22Rv1 (cell line): ENCODE data around the gene SPSB3.

Source experiments
- H3K27ac ChIP-seq: fragments of 450-650 bp; 2 replicates; pipeline ENCODE4 v1.5.1; 2017
- CTCF ChIP-seq: fragments of 450-650 bp; IDR thresholded peaks from 2 replicates; pipeline ENCODE4 v1.5.1; 2017; ENCODE audit warnings: mild to moderate bottlenecking
- ZFX ChIP-seq: fragments of 450-650 bp; IDR thresholded peaks from 2 replicates; pipeline ENCODE4 v1.6.1; 2017; ENCODE audit warnings: antibody characterized with exemption, borderline replicate concordance

The SPSB3 gene

DNA sequence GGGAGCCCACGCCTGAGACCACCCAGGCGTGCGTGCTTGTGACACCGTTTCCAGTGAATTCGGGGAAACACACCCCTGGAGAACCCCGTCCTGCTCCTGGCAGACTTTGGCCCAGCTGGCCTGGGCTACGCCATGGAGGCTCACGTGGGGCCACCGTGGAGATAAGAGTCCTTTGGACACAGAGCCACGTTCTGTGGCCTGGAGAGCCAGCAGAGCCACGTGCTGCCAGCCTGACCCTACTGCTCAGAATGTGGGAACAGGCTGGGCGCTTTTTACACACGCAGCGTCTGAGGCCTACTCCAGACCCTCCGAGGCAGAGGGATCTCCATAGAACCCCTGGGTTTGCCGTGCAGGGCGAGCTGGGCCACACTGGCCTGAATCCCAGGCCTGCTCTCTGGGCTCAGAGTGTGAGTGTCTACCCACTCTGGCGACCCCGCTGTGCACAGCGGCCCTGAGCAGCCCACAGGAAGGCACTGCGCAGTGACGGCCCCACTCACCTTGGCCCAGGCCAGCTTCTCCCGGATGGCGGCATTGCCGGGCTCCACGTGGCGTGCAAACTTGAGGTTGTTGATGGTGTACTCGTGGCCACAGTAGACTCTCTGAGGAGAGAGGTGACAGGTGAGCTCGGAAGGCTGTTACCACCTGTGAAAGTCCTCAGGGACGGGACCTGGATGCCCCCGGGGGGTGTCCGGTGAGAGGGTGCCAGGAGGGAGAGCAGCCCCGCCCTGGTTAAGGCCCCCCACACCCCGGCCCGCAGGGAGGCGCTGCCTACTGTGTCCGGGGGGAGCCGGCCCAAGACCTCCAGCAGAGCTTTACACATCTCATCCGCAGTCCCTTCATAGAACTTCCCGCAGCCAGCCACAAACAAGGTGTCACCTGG, 34.3 kb upstream of the SPSB3 start:
- TF ChIP-seq ZFX (no peak), CTCF (no peak)
- H3K27ac ChIP-seq = no peak overlapping the region

- no peak overlapping the region for H3K27ac ChIP-seq
- TF ChIP-seq ZFX (no peak), CTCF (no peak)
These were observed 33.1 kb upstream of the SPSB3 start for GRCh38 chr16:1815461-1815860.

DNA sequence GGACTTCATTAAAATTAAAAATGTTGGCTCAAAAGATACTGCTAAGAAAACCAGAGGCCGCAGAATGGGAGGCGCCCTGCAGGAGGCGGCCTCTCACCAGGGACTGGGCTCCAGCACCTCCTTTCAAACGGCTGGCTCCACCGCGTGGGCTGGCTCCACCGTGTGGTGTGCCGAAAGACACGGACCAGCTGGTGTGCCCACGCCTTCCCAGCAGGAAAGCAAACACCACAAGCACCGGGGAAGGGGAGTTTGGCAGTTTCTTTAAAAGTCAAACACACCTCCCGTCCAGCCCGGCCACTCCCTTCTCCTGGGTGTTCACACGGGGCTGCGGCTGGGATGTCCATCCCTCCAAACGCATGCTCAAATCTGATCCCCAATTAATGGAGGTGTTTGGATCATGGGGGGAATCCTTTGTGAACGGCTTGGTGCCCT, 30.4 kb upstream of the SPSB3 start:
- H3K27ac ChIP-seq = no peak overlapping the region
- TF ChIP-seq ZFX = no peak
- TF ChIP-seq CTCF = peak; percentile 53

DNA sequence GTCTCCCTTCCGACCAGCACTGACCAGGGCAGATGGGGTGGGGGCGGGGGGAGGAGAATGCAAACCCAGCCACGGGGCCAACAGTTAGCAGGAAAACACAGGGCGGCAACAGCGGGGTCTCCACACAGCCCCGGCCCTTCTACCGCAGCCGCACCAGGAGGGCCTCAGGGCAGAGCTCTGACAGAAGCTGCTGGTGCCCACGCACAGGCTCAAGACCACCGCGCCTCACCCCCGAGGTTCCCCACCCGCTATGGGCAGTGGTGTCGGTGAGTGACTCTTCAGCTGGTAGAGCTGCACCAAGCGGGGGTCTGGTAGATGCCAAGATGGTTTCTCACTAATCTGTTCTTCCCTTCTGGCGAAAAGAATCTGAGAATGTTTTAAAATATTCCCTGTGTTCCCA, 28.2 kb upstream of the SPSB3 start:
- TF ChIP-seq ZFX = no peak
- no peak for TF ChIP-seq CTCF
- no peak overlapping the region for H3K27ac ChIP-seq

DNA sequence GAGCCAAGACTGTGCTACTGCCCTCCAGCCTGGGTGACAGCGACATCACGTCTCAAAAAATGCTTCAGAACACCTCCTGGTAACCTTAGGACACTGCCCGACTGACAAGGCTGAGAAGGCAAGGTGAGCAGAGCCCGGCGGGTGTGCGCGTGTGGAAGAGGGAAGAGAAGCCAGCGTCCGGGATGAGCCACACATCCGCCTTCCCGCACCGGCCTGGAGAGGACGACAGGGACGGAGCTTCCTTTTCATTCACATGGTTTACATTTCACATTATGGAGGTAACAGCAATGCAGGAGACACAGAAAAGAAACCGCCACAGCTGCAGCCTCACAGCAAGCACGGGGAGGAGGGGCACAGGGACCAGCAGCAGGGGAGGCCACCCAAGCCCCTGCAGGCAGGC, 27.7 kb upstream of the SPSB3 start:
- no peak overlapping the region for H3K27ac ChIP-seq

DNA sequence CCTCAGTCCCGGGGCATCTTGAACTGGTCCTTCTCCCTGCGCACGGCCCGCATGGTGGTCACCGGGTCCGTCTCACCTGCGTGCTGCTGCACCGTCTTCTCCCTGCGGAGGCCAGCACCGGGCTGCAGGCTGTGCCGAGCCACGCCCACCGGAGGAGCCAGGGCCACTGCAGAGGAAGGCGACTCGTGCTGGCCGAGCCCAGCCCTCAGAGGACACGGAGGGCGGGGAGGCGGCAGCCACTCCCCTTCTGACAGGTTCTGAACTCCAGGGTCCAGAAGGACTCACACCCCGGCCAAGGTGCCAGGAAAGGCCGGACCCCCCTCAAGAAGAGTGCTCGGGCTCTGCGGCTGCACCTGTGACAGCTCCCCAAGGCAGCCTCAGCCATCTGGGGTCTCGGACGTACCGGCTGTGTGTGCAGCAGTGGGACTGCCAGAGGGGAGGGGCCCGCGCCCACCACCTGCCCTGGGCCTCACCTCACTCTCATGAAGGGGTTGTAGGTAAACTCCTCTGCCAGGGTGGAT, 27.0 kb upstream of the SPSB3 start:
- peak; percentile 33 for TF ChIP-seq CTCF
- TF ChIP-seq ZFX = no peak
- H3K27ac ChIP-seq = no peak overlapping the region

More for the DNA sequence above, 27.7 kb upstream of the SPSB3 start:
- TF ChIP-seq CTCF (no peak), ZFX (no peak)

GRCh38 chr16:1808691-1809090, 26.3 kb upstream of the SPSB3 start:
- TF ChIP-seq CTCF (no peak), ZFX (no peak)
- H3K27ac ChIP-seq = no peak overlapping the region
